VCaP (cell line): Measurements from ENCODE around the gene TBC1D2.
A peak's percentile ranks its signal among the peaks of the same experiment; 100 is the strongest.

Experiments used
- H3K27ac ChIP-seq: fragments of 450-650 bp; 2 replicates; pipeline ENCODE4 v1.5.1; 2017
- TF ChIP-seq, protein P1 (sequence below): fragments of 450-650 bp; conservative IDR thresholded peaks from 2 replicates; pipeline ENCODE4 v1.5.1; 2017; ENCODE audit warnings: mild to moderate bottlenecking, moderate library complexity

TBC1D2 gene

DNA sequence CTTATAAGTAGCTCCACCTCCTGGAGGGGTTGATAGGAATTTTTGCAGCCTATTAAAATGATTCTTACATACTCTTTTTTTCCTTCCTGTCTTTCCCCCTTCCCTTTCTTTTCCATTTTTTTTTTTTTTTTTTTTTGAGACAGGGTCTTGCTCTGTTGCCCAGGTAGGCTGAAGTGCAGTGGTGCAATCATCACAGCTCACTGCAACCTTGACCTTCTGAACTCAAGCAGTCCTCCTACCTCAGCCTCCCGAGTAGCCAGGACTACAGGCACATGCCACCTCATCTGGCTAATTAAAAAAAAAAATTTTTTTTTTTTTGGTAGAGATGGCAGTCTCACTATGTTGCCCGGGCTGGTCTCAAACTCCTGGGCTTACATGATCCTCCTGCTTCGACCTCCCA lies 4.3 kb upstream of the TBC1D2 start:
- H3K27ac ChIP-seq = no peak overlapping the region
- TF ChIP-seq, protein P1, sequence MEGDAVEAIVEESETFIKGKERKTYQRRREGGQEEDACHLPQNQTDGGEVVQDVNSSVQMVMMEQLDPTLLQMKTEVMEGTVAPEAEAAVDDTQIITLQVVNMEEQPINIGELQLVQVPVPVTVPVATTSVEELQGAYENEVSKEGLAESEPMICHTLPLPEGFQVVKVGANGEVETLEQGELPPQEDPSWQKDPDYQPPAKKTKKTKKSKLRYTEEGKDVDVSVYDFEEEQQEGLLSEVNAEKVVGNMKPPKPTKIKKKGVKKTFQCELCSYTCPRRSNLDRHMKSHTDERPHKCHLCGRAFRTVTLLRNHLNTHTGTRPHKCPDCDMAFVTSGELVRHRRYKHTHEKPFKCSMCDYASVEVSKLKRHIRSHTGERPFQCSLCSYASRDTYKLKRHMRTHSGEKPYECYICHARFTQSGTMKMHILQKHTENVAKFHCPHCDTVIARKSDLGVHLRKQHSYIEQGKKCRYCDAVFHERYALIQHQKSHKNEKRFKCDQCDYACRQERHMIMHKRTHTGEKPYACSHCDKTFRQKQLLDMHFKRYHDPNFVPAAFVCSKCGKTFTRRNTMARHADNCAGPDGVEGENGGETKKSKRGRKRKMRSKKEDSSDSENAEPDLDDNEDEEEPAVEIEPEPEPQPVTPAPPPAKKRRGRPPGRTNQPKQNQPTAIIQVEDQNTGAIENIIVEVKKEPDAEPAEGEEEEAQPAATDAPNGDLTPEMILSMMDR = no peak

- H3K27ac ChIP-seq = peak overlapping the region; percentile 91
- TF ChIP-seq, protein P1 = no peak
Measured at GRCh38 chr9:98256756-98257155, 1.3 kb upstream of the TBC1D2 start.

GRCh38 chr9:98255061-98255577 lies 330 bp downstream of the TBC1D2 start:
- TF ChIP-seq, protein P1 = no peak
- peak overlapping the region; percentile 91 for H3K27ac ChIP-seq

- TF ChIP-seq, protein P1 = no peak
- H3K27ac ChIP-seq = peak overlapping the region; percentile 91; the same call in 1 of the 2 replicates
Measured at GRCh38 chr9:98254228-98255060, 1.0 kb downstream of the TBC1D2 start.

- H3K27ac ChIP-seq = no peak overlapping the region
- TF ChIP-seq, protein P1 = no peak
Measured at GRCh38 chr9:98253565-98253964, 1.9 kb downstream of the TBC1D2 start.

GRCh38 chr9:98251551-98251950 lies 3.9 kb downstream of the TBC1D2 start:
- H3K27ac ChIP-seq = no peak overlapping the region
- TF ChIP-seq, protein P1 = no peak

DNA sequence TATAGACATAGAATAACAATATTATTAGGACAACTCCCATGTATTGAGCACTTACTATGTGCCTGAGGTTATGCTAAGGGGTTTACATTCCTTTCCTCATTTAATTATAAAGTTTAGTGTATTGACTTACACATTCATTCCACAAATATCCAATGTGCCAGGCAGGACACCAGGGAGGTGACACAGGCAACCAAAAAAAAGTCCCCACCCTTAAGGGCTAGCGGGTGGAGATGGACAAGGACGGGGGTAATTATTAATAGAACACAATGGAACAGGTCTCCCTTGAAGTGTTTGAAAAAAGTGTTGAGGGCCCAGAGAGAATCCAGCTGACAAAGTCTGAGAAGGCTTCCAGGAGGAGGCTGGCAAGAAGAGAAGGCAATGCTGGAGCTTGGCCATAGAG lies 5.7 kb downstream of the TBC1D2 start:
- TF ChIP-seq, protein P1 = no peak
- H3K27ac ChIP-seq = no peak overlapping the region
